Activated naive CD4-positive, alpha-beta T cell treated with anti-CD3 and anti-CD28 coated beads, Interleukin-2, amount 10 ng/mL, durations not matched to agents 7 days and 5 days (primary cell): ENCODE measurements around the gene METTL9.
"Not testable (repeated sequence)": the region's sequence is repeated elsewhere in the genome, so short reads cannot be mapped to it uniquely, and the experiment has no call there.

ENCODE experiments used
- CTCF ChIA-PET: fragments of 350-600 bp; sonication (Branson Sonifier 250); formaldehyde crosslinking; loops from one replicate; lab custom pipeline; 2021; ENCODE audit warnings: antibody characterized with exemption; lab: Charles Lee
- DNase-seq: peaks from one replicate; pipeline ENCODE4 v3.0.0-alpha.2; 2020
- H3K27ac Mint-ChIP-seq: one replicate; pipeline ENCODE4 v1.8.0; 2021; ENCODE audit warnings: mild to moderate bottlenecking, moderate library complexity, mixed read lengths
- H3K27me3 Mint-ChIP-seq: one replicate; pipeline ENCODE4 v1.8.0; 2021; ENCODE audit warnings: mild to moderate bottlenecking, mixed read lengths
- H3K36me3 Mint-ChIP-seq: one replicate; pipeline ENCODE4 v1.8.0; 2021; ENCODE audit warnings: mixed read lengths
- H3K4me1 Mint-ChIP-seq: one replicate; pipeline ENCODE4 v1.8.0; 2021; ENCODE audit warnings: mixed read lengths
- H3K4me3 Mint-ChIP-seq: one replicate; pipeline ENCODE4 v1.8.0; 2021; ENCODE audit warnings: mild to moderate bottlenecking, moderate library complexity, mixed read lengths
- H3K9me3 Mint-ChIP-seq: one replicate; pipeline ENCODE4 v1.8.0; 2021; ENCODE audit warnings: mixed read lengths

METTL9 gene

DNA sequence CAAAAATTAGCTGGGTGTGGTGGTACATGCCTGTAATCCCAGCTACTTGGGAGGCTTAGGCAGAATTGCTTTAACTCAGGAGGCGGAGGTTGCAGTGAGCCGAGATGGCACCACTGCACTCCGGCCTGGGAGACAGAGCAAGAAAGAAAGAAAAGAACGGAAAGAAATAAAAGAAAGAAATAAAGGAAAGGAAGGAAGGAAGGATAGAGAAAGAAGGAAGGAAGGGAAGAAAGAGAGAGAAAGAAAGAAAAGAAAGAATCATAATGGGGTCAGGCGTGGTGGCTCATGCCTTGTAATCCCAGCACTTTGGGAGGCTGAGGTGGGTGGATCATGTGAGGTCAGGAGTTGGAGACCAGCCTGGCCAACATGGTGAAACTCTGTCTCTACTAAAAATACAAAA is 10.8 kb upstream of the METTL9 start:
- H3K4me3 Mint-ChIP-seq, H3K36me3 Mint-ChIP-seq, H3K4me1 Mint-ChIP-seq, H3K9me3 Mint-ChIP-seq, H3K27ac Mint-ChIP-seq, DNase-seq: not testable (repeated sequence)
- CTCF ChIA-PET = interaction anchor here (0.9 to 8.3 kb wide), 2 partner anchors 53 to 120 kb away, joined by 4 to 107 read pairs; no protein-coding TSS in a partner anchor
- H3K27me3 Mint-ChIP-seq = peaks cover 18% of the 10 kb centered on the region

DNA sequence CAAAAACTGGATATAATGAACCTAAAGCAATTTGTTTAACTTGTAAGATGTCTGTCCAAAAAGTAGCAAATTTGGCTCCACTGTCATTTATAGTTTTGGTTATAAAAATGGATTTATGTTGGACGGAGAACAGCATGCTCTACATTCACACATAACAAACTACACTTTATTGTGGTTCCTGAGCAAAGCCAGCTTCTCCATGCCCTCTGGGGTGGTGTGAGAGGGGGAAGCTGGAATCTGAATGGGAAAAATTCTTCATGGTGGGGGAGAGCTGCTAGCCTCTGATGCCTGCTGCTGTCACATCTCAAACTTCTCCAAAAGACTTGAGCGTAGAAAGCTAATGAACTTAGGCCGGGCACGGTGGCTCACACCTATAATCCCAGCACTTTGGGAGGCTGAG is 9.8 kb upstream of the METTL9 start:
- CTCF ChIA-PET = interaction anchor here (1.0 to 2.0 kb wide), 4 partner anchors 49 to 119 kb away, joined by 4 to 6 read pairs (median 5); no protein-coding TSS in a partner anchor
- H3K4me1 Mint-ChIP-seq = no peaks in the 10 kb centered on the region
- no peak for DNase-seq
- no peaks in the 10 kb centered on the region for H3K36me3 Mint-ChIP-seq
- peaks cover 18% of the 10 kb centered on the region for H3K27me3 Mint-ChIP-seq
- H3K4me3 Mint-ChIP-seq = no peak overlapping the region
- no peaks in the 10 kb centered on the region for H3K9me3 Mint-ChIP-seq
- H3K27ac Mint-ChIP-seq = no peak overlapping the region

DNA sequence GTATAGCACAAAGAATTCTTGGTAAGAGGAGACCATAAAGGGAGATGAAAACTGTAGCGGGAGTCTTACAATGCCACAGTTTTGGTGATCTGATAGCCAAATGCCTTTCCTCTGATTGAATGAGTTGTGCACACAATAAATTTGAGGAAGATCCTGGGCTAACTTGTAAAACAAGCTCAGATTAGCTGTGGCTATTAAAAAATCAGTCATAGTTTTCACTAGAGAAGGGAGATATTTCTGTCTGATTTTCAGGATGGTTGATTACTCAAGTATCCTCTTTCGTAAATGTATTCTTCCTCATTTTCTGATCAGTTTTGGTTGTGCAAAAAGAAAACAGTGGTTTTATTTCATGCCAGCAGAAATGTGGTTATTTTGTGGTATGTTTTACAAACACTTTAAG is 9.1 kb upstream of the METTL9 start:
- Mint-ChIP-seq H3K27ac (no peak overlapping the region), H3K36me3 (no peaks in the 10 kb centered on the region), H3K27me3 (peaks cover 18% of the 10 kb centered on the region), H3K4me3 (no peak overlapping the region), H3K4me1 (no peaks in the 10 kb centered on the region), H3K9me3 (no peaks in the 10 kb centered on the region)
- CTCF ChIA-PET = interaction anchor here (1.0 to 2.0 kb wide), 4 partner anchors 49 to 118 kb away, joined by 4 to 6 read pairs (median 5); no protein-coding TSS in a partner anchor
- DNase-seq = no peak

DNA sequence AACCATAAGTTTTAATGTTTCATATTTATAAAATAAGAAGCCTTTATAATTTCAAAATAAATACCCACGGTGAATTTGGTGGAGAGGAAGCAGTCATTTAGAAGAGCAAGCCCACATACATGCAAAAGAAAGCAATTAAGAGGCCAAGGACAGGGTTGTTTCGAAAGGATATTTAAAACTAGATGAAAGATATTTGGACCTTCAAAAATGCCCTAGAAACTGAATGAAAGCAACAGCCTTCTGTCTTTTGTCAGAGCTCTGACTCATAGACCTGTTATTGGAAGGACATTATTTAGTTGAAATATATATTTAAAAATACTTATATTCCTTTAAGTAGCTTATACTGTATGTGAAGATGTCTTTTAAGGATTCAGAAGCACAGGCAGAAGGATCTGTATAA is 8.6 kb upstream of the METTL9 start:
- Mint-ChIP-seq H3K9me3 (no peaks in the 10 kb centered on the region), H3K4me3 (no peak overlapping the region), H3K36me3 (no peaks in the 10 kb centered on the region), H3K27me3 (peaks cover 18% of the 10 kb centered on the region), H3K4me1 (peaks cover 1% of the 10 kb centered on the region), H3K27ac (no peak overlapping the region)
- no peak for DNase-seq
- CTCF ChIA-PET = interaction anchor here (1.6 to 2.0 kb wide), 2 partner anchors 48 to 50 kb away, joined by 4 to 5 read pairs; no protein-coding TSS in a partner anchor

DNA sequence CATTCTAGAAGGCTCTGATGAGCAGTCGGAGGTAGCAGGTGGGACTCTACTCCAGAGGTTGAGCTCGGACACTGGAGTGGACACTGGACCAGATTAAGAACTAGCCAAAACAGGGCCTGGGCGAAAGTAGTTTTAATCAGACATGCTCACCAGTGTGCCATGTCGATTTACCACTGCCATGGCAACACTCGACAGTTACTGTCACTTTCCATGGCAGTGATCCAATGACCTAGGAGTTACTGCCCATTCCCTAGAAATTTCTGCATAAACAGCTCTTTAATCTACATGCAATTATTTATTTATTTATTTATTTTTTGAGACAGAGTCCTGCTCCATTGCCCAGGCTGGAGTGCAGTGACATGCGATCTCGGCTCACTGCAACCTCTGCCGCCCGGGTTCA is 7.2 kb upstream of the METTL9 start:
- no peak for DNase-seq
- Mint-ChIP-seq H3K4me3 (no peak overlapping the region), H3K9me3 (no peaks in the 10 kb centered on the region), H3K27ac (no peak overlapping the region), H3K4me1 (peaks cover 8% of the 10 kb centered on the region), H3K36me3 (no peaks in the 10 kb centered on the region), H3K27me3 (peaks cover 18% of the 10 kb centered on the region)
- CTCF ChIA-PET = interaction anchor here (2.9 kb wide), 1 partner anchor 48 kb away, joined by 18 read pairs; no protein-coding TSS in a partner anchor

DNA sequence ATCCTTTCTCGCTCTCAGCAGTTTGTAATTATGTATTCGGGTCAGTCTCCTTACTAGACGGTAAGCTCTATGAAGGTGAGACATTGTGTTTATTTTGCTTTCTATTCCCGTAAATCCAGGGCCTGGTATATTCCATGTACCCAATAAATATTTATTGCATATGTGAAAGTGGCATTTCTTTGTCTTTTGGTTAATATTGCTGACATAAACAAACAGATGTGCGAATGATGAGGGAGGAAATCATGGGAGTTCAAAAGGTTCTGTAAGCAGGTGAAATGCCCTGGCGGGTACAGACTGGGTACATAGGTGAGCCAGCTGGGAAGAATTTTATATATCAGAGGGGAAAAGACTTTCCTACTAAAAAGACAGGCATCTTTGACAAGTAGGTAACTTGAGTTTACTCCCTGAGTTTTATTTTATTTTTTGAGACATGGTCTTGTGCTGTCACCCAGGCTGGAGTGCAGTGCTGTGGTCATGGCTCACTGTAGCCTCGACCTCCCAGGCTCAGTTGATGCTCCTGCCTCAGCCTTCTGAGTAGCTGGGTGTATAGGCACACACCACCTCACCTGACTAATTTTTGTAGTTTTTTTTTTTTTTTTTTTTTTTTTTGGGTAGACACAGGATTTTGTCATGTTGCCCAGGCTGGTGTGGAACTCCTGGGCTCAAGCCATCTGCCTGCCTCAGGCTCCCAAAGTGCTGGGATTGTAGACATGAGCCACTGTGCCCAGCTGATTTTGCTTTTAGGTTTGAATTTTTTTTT is 5.7 kb upstream of the METTL9 start:
- CTCF ChIA-PET = interaction anchor here (1.0 to 2.9 kb wide), 3 partner anchors 9 to 51 kb away, joined by 3 to 18 read pairs (median 3); no protein-coding TSS in a partner anchor
- Mint-ChIP-seq H3K27me3 (peaks cover 14% of the 10 kb centered on the region), H3K27ac (no peak overlapping the region), H3K9me3 (no peaks in the 10 kb centered on the region), H3K36me3 (peaks cover 4% of the 10 kb centered on the region), H3K4me1 (peaks cover 23% of the 10 kb centered on the region), H3K4me3 (no peak overlapping the region)
- no peak for DNase-seq

DNA sequence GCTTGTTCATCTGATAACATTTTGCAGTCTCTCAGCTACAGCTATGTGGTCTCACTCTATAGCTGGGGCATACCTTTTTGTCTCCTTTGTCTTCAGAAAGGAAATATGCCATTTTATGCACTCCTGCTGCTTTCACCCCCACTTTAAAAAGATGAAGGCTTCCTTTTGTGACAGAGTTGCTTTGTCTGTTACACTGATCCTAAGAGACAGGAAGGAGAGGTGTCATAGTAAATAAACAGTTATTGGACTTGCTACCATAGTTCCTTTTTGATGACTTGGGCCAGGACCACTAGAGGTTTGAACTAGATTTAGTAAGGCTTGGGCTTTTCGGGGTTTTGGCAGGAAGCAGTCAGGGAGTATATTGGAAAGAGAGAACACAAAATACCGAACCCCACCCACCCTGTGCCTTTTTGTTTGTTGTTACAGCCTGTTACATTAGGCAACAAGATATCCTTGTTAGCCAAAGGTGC is 1.8 kb upstream of the METTL9 start:
- no peak for DNase-seq
- H3K27me3 Mint-ChIP-seq = peaks cover 4% of the 10 kb centered on the region
- no peaks in the 10 kb centered on the region for H3K9me3 Mint-ChIP-seq
- H3K36me3 Mint-ChIP-seq = peaks cover 9% of the 10 kb centered on the region
- H3K4me1 Mint-ChIP-seq = peaks cover 50% of the 10 kb centered on the region
- peak overlapping the region; percentile 92 for H3K27ac Mint-ChIP-seq
- H3K4me3 Mint-ChIP-seq = peak overlapping the region; percentile 62
- CTCF ChIA-PET = interaction anchor here (0.8 to 1.8 kb wide), 4 partner anchors 11 to 59 kb away, joined by 3 to 6 read pairs (median 3); no protein-coding TSS in a partner anchor

DNA sequence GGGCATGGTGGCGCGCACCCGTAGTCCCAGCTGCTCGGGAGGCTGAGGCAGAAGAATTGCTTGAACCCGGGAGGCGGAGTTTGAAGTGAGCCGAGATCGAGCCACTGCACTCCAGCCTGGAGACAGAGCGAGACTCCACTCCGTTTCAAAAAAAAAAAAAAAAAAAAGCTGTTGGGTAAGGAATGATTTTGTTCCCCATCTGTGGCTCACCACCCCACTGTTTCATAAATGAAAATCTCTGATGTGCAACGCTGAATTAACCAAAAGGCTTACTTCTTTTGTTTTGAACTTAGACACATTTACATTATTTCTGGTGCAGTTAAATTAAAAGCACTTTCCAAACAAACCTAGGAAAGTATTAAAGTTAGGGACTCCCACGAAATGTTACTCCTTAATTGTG is 1.2 kb upstream of the METTL9 start:
- H3K27me3 Mint-ChIP-seq = peaks cover under 1% of the 10 kb centered on the region
- no peaks in the 10 kb centered on the region for H3K9me3 Mint-ChIP-seq
- H3K36me3 Mint-ChIP-seq = peaks cover 9% of the 10 kb centered on the region
- H3K4me1 Mint-ChIP-seq = peaks cover 54% of the 10 kb centered on the region
- DNase-seq = no peak
- H3K27ac Mint-ChIP-seq = peak overlapping the region; percentile 92
- peak overlapping the region; percentile 92 for H3K4me3 Mint-ChIP-seq
- CTCF ChIA-PET = interaction anchor here (1.0 to 1.1 kb wide), 2 partner anchors 14 to 59 kb away, joined by 3 read pairs; no protein-coding TSS in a partner anchor

DNA sequence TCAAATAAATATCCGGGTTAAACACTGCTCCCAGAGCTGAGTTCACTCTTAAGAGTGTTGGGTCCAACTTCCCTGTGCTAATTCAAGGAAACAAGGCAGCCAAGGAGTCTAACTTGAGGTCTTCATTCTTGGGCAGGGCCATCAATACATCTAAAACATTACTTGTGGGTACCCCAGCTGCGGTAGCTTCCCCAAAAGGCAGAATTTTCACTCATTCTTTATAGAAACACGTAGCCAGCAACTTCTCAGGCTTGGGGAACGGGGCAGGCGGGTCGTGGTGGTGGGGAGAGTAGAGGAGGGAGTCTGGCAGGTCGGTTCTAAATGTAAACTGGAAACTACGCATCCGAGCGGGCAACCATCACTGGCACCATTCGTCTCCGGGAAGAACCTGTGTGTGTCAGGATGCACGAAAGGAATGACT is 666 bp upstream of the METTL9 start:
- H3K27ac Mint-ChIP-seq = peak overlapping the region; percentile 92
- DNase-seq = no peak
- peaks cover 57% of the 10 kb centered on the region for H3K4me1 Mint-ChIP-seq
- peaks cover 9% of the 10 kb centered on the region for H3K36me3 Mint-ChIP-seq
- peak overlapping the region; percentile 92 for H3K4me3 Mint-ChIP-seq
- no peaks in the 10 kb centered on the region for H3K9me3 Mint-ChIP-seq
- CTCF ChIA-PET = interaction anchor here (1.0 to 1.1 kb wide), 2 partner anchors 14 to 58 kb away, joined by 3 read pairs; no protein-coding TSS in a partner anchor
- H3K27me3 Mint-ChIP-seq = no peaks in the 10 kb centered on the region

DNA sequence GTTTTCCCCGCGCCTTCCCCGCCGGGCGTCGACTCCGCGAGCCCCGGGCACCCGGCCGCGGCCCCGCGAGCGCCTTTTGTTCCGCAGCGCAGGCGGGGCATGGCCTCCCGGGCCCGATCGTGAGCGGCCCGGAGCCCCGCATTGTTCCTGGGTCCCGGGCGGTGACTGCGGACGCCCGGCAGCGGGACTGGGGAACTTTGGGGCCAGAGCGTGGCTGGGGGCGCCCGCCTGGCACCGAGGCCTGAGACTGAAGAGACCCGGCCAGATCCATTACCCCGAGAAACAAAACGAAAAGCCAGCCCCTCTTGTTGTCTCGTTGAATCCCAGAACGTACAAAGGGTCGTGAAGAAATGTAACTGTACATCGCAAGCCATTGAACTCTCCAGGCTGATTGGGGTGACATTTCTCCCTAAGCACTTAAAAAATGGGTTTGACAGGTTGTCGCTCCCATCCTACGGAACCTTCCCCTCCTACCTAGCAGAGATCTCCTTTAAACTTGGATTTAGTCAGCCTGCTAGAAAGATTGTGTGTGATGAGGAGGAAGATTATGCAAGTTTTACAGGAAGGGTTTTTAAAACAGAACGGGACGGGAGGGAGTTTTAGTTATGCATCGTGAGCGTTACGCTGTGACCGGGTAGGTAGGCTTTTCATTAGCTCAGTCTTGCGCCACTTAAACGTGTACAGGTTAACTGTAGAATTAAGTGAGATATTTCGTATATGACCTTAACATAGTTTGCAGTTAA is 825 bp downstream of the METTL9 start:
- H3K4me3 Mint-ChIP-seq = peak overlapping the region; percentile 86
- DNase-seq = no peak
- no peaks in the 10 kb centered on the region for H3K27me3 Mint-ChIP-seq
- no peaks in the 10 kb centered on the region for H3K9me3 Mint-ChIP-seq
- peak overlapping the region; percentile 90 for H3K27ac Mint-ChIP-seq
- peaks cover 9% of the 10 kb centered on the region for H3K36me3 Mint-ChIP-seq
- H3K4me1 Mint-ChIP-seq = peaks cover 67% of the 10 kb centered on the region
- CTCF ChIA-PET = interaction anchor here (1.1 to 1.5 kb wide), 3 partner anchors 39 to 47 kb away, joined by 3 to 5 read pairs (median 4); no protein-coding TSS in a partner anchor

DNA sequence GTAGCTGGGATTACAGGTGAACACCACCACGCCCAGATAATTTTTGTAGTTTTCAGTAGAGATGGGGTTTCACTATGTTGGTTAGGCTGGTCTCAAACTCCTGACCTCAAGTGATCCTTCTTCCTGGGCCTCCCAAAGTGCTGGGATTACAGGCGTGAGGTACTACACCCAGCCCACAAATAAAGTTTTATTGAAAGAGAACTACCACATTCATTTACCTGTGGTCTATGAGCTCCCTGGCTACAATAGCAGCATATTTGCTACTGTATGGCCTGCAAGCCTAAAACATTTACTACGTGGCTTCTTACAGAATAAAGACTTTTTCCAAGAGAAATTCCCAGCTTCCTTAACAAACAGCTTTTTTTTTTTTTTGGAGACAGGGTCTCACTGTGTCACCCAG is 3.4 kb downstream of the METTL9 start:
- no peak overlapping the region for H3K27ac Mint-ChIP-seq
- peaks cover 9% of the 10 kb centered on the region for H3K36me3 Mint-ChIP-seq
- H3K4me1 Mint-ChIP-seq = peaks cover 73% of the 10 kb centered on the region
- H3K9me3 Mint-ChIP-seq = no peaks in the 10 kb centered on the region
- CTCF ChIA-PET = interaction anchor here (0.6 to 1.9 kb wide), 2 partner anchors 40 to 43 kb away, joined by 3 to 6 read pairs; no protein-coding TSS in a partner anchor
- H3K27me3 Mint-ChIP-seq = no peaks in the 10 kb centered on the region
- DNase-seq = no peak
- no peak overlapping the region for H3K4me3 Mint-ChIP-seq

DNA sequence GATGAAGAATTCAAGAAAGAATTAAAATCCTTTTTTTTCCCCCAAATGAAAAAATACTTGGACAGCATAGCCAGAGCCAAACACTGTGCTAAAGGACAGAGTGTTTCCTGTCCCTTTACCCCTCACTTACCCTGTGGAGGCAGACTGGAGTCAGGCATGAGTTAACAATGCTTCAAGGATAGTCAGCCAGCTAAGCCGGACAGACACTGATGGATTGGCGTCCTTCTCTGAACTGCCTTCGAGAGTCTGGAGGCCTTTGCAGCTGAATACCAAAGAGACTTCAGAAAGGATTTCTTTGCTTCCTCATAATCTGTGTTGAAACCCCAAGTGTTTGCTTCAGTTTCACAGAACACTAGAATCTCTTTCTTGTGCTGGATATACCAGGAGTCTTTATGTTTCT is 4.6 kb downstream of the METTL9 start:
- Mint-ChIP-seq H3K9me3 (no peaks in the 10 kb centered on the region), H3K27me3 (no peaks in the 10 kb centered on the region), H3K4me1 (peaks cover 73% of the 10 kb centered on the region), H3K36me3 (peaks cover 4% of the 10 kb centered on the region), H3K27ac (no peak overlapping the region), H3K4me3 (no peak overlapping the region)
- CTCF ChIA-PET = interaction anchor here (0.6 to 1.9 kb wide), 4 partner anchors 10 to 53 kb away, joined by 3 to 7 read pairs (median 5); no protein-coding TSS in a partner anchor
- DNase-seq = no peak

DNA sequence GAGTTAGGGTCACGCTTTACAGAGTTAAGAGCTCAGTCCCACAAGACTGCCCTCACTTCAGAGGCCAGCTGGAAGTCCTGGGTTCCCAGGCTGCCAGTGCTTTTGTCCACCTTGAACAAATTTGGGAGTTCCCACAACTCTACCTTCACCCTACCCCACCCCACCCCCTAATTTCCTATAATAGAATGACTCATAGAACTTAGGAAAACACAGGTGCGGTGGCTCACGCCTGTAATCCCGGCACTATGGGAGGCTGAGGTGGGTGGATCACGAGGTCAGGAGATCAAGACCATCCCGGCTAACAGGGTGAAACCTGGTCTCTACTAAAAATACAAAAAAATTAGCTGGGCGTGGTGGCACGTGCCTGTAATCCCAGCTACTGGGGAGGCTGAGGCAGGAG is 6.5 kb downstream of the METTL9 start:
- CTCF ChIA-PET = interaction anchor here (1.1 to 1.3 kb wide), 2 partner anchors 33 to 36 kb away, joined by 3 to 5 read pairs; no protein-coding TSS in a partner anchor

More for the DNA sequence above, 6.5 kb downstream of the METTL9 start:
- H3K27me3 Mint-ChIP-seq, H3K4me3 Mint-ChIP-seq, H3K36me3 Mint-ChIP-seq, H3K27ac Mint-ChIP-seq, H3K9me3 Mint-ChIP-seq, DNase-seq: not testable (repeated sequence)
- H3K4me1 Mint-ChIP-seq = peaks cover 84% of the 10 kb centered on the region
